Epidermal melanocyte (primary cell): Measurements from ENCODE around the gene C1QTNF8.

Experiments used
- DNase-seq: peaks from one replicate; pipeline ENCODE4 v3.0.0; 2011; ENCODE audit warnings: low spot score; ENCODE audit not compliant: insufficient read length

Gene C1QTNF8

GRCh38 chr16:1079341-1079740 is 16.7 kb downstream of the C1QTNF8 start:
- no peak for DNase-seq

- DNase-seq, result no peak
Measured at GRCh38 chr16:1078579-1079021, 17.4 kb downstream of the C1QTNF8 start.

GRCh38 chr16:1077877-1078578 is 18.0 kb downstream of the C1QTNF8 start:
- no peak for DNase-seq

- DNase-seq, result no peak
Measured at GRCh38 chr16:1076801-1077576, 19.1 kb downstream of the C1QTNF8 start.

GRCh38 chr16:1075546-1075945 is 20.5 kb downstream of the C1QTNF8 start:
- DNase-seq, result no peak

- DNase-seq, result no peak
Measured at GRCh38 chr16:1074379-1074649, 21.7 kb downstream of the C1QTNF8 start.

GRCh38 chr16:1073566-1074378 is 22.3 kb downstream of the C1QTNF8 start:
- no peak for DNase-seq

GRCh38 chr16:1073262-1073558 is 22.8 kb downstream of the C1QTNF8 start:
- DNase-seq, result no peak

GRCh38 chr16:1072526-1073261 is 23.4 kb downstream of the C1QTNF8 start, which contains the start of gene SSTR5:
SSTR5 (plus strand) TSS chr16:1072747; CDS start chr16:1078869, 6,122 bp downstream.
- no peak for DNase-seq

- DNase-seq, result no peak
Measured at GRCh38 chr16:1071561-1072225, 24.4 kb downstream of the C1QTNF8 start.

- no peak for DNase-seq
Measured at GRCh38 chr16:1070864-1071408, 25.1 kb downstream of the C1QTNF8 start.

GRCh38 chr16:1070084-1070863 is 25.8 kb downstream of the C1QTNF8 start:
- no peak for DNase-seq

GRCh38 chr16:1069154-1069553 is 26.9 kb downstream of the C1QTNF8 start:
- no peak for DNase-seq

GRCh38 chr16:1068451-1068850 is 27.6 kb downstream of the C1QTNF8 start:
- DNase-seq, result no peak

GRCh38 chr16:1067629-1068028 is 28.4 kb downstream of the C1QTNF8 start:
- no peak for DNase-seq

- DNase-seq, result no peak
Measured at GRCh38 chr16:1066584-1067172, 29.4 kb downstream of the C1QTNF8 start.

- no peak for DNase-seq
Measured at GRCh38 chr16:1065469-1066128, 30.4 kb downstream of the C1QTNF8 start.

GRCh38 chr16:1063728-1064127 is 32.3 kb downstream of the C1QTNF8 start:
- no peak for DNase-seq

- DNase-seq, result no peak
Measured at GRCh38 chr16:1062895-1063294, 33.1 kb downstream of the C1QTNF8 start.
